ENCODE data around the gene SLC20A1.

GRCh38 chr2:112606547-112606946 lies 39.2 kb upstream of the SLC20A1 start:
- TF ChIP-seq CTCF (IDR thresholded peaks at IDR 0.05) (no peak), POLR2A (IDR thresholded peaks at IDR 0.05) (no peak)

Measured in heart left ventricle (tissue), 13 donors.